ENCODE results near the gene NR6A1. TPM values are rescaled to one million over a fixed set of nuclear protein-coding genes. Genes with fewer than 3 reads are reported as not detected.
"Not testable (repeated sequence)": the region's sequence is repeated elsewhere in the genome, so short reads cannot be mapped to it uniquely, and the experiment has no call there.

NR6A1 gene
- total RNA-seq, 1 donor from 2014 or later = 3.2 TPM

DNA sequence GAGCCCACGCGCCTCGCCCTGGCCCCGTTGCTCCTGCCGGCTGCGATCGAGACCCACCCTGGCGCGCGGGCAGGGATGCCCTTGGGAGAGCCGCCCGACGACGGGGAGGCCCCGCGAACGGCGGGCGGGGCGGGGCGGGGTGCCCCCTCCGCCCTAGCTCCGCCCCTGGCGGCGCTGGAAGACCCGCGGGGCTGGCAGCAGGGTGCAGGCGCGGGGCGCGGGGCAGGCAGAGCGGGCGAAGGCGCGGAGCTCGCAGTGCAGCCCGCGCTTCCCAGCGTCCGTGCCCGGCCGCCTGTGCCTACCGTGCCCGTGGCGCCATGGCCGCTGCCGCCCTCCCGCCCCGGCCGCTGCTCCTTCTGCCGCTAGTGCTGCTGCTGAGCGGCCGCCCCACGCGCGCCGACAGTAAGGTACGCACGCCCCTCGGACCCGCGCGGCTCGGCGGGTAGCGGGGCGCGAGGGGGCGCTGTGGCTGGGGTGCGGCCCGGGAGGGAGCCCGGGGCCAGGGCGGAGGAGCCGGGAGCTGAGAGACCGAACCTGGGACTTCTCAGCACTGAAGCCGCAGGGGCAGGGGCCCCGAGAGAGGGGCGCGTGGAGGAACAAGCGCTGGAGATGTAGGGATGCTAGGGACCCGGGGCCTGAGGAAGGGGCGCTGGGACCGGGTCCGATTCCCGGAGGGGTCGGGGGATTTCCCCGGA, 6.0 kb upstream of the NR6A1 start, which contains the start of gene OLFML2A:
TSS of gene OLFML2A (plus strand) at position 180 of the 695 bp plus-strand sequence. CDS start at position 318, 138 bp downstream.
- DNase-seq (ENCODE audit: low spot score) = no peak

DNA sequence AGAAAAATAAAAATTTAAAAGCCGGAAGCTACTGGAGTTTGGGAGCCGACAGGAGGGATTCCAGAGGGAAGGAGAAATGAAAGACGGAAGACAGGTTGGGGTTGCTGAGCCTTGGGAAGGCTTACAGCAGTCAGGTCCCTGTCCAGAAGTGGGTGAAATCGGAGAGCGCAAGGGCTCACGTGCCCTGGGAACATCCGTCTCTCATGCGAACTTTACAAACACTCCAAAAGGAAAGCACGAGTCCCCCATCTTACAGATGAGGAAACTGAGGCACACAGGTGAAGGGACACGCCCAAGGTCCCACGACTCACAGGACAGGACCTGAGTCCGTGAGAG, 5.5 kb upstream of the NR6A1 start:
- no peak for DNase-seq (ENCODE audit: low spot score)

DNA sequence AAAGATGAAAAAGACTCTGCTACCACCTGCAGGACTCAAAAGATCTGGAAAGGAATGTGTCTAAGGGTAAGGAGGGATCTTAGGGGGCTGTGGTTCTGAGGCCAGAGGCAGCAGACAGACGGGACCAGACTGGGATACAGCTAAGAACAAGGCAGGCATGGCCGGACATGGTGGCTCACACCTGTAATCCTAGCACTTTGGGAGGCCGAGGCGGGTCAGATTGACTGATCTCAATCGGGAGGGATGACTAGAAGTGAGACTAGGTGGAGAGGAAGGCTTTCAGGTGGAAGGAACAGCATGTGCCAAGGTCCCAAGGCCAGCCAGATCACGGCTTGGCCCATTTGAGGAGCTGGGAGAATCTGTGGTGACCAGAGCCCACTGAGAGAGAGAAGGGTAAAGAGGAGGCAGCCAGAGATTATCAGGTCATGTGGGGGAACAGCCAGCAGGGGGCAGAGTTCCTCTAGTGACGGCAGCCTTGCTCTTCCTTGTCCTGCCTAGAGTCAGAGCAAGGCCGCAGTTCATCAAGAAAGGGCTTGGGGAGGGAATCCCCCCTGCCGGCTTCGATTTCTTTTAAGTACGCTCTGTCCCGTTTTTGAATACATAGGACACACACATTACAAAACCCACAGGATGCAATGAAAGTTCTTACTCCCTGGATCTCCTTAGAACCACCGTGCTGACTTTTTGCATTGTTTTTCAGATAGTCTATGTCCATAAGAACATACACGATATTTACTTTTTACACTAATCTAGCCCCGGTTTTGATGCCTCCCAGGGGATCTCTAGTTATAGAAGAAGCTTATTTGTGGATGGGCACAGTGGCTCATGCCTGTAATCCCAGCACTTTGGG, 3.2 kb upstream of the NR6A1 start:
- DNase-seq (ENCODE audit: low spot score) = peak; percentile 85

DNA sequence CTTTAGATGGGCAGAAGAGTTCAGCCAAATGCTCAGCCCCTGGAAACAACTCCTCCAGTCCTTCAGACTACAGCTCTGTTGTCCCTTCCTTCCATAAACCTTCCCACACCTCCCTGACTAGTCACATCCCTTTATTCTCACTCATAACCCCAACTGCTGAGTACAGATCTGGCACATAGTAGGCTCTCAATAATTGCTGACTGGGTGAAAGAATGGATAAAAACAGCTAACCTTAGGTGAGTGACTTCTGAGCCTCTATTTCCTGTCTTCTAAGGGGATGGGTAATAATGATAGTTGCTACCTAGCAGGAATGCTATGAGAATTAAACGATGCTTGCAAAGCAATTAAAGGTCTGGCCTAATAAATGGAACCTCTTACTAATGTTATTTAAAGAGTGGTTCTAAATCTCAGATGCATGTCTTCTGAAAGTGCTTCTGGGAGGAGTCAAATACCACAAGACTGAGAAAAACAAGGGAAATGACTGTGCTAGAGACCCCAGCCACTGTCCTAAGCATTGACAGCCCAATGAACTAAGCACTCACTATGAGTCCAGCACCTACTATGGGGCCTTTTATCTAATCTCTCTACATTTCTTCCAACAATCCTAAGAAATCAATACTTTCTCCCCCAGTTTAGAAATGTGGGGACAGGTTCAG, 2.5 kb upstream of the NR6A1 start:
- DNase-seq (ENCODE audit: low spot score) = no peak

DNA sequence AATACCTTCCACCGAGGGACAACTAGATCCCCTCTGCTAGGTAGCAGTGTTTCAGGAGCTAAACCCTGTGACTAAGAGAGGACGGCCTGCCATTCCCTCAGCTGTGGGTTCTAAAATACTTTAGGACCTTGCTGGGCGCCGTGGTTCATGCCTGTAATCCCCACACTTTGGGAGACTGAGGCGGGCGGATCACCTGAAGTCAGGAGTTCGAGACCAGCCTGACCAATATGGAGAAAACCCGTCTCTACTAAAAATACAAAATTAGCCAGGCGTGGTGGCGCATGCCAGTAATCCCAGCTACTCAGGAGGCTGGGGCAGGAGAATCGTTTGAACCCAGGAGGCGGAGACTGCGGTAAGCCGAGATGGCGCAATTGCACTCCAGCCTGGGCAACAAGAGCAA, 1.8 kb upstream of the NR6A1 start:
- DNase-seq (ENCODE audit: low spot score) = not testable (repeated sequence)

DNA sequence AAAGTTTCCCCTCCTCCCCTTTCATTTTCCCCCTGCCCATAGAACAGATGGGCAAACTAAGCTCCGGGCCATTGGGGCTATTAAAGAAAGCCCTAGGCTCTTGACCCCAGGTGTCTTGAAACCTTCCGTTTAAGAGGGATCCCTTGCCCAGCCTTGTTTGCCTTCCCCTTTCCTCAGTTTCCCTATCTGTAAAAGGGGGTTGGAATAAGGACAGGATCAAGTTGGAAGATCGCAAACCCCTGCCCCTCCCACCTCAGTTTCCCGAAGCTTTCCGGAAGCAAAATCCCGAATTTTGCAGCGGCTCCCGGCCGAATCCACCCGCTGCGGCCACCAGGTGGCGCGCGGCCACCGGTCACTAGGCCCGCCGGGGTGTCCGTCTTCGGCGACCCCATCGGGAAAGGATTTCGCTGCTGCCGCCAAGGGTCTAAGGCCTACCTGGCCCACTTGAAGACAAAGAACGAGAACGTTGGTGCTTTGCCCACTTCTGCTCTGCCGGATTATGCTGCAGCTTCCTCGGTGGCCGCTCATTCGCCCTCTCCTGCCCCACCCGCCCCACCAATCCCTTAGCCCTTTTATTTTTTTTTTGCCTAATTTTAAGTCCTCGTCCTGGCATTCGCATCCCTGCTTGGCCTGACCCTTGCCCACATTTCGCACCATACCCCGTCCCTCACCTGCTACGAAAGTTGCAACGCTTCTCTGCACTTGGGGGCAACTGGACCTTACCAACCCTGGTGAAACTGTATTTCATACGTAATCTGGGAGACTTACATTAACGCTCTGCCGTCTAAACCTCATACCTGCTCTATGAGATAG, 962 bp upstream of the NR6A1 start:
- DNase-seq (ENCODE audit: low spot score) = peak; percentile 64

DNA sequence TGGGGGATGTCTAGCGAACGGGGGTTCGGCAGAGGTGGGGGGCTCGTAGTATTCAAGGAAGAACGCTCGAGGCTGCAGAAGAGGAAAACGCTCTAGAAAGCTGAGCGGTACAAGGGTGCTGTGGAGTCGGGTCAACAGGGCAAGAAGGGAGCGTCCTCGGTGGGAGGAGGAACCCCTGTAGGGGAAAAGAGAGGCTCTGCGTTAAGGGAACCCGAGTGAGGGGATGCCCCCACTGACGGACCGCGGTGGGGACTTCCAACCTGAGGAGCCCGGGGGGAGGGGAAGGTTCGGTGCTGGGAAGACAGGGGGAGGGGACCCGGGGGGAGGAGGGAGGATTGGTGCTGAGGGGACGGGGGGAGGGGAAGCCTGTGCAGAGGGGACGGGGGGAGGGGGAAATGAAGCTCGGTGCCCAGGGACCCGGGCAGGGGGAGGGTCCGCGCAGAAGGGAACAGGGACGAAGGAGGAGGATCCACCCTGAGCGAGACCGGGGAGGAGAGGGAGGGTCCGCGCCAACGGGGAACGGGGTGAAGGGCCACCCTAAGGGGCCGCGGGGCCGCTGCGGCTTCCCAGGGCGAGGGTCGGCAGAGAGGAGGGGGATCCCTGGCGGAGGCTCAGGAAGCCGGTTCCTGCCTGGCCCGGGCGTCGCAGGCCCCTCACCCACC, 621 bp downstream of the NR6A1 start:
- no peak for DNase-seq (ENCODE audit: low spot score)

DNA sequence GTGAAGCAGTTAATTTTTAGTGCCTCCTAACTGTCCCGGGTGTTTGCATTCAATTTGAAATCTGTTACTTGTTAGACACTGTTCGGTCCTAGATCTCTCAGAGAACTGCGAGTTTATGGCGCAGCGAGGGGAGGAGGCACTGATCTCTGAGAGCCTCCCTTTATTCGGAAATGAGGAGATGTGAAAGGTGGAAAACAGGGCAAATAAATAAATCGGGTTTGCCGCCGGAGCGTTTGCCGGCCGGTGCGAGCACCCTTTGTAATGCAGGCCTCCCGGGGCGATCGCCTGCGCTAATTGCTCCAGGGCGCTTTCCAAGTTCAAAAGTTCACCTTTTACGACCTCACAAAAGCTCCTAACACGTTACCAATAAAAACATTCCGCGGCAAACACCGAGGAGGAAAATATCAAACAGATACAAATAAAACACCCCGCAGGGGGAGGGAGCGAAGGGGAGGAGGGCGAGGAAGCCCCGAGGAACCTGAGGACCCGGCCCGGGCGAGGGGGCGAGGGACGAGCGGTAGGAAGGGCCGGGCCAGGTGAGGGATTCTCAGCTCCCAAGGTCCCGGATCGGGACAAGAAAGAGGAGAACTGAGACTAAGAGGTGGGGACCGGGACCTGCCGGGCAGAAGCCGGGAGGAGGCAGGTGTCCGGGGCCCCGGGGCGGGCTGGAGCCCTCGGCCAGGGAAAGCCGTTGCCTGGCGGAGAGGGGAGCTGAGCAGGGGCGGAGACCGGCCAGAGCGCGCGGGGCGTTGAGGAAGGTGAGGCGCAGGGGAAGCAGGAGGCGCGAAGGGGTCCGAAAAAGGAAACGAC, 1.4 kb downstream of the NR6A1 start:
- DNase-seq (ENCODE audit: low spot score) = no peak

DNA sequence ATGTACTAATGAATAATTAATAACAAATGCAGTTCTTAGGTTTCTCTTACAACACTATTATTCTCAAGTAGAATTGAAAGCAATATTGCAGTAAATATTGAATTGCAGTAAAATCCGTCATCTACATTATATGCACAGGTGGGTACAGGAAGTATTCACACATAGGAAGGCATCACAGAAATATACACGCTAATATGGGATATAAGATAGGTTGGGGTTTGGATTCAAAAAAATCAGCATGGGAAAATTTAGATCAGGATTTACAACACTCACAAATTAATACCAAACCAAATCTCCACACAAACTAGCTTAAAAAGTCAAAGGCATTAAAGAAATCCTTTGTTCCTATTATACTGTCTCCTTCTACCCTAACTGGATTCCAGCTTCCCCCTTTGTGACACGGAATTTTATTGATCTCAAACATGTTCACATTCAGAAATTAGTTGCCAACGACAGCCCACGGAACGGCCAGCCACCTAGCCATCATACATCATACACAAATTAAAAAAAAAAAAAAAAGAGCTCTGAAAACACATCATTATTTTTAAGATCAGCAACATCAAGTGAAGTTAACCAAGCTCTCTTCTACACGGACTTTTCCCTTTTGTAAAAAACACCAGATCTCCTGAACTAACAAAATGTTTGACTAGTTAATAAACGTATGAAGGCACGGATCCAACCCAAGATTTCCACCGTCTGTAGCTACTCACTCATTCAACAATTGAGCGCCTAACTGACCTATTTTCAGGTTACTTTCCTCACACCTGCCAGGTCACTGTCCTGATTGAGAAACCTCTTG, 2.2 kb downstream of the NR6A1 start:
- DNase-seq (ENCODE audit: low spot score) = no peak

DNA sequence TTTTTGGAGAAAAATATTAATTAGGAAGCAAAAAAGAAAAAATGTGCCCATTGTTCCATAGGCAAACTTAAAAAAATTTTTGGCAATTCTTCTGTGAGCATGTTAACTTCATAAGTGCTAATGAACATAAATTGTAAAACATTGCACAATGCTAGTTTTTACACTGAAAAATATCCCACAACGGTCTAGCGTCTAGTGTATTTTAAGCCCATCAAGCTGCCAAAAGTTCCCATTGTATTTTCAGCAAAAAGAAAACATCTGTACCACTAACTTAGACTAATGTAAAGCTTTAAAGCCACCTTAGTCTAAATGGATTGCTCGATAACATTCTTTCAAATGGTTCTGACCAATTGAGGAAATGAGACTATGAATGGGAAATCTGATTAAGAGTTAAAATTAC, 2.8 kb downstream of the NR6A1 start:
- no peak for DNase-seq (ENCODE audit: low spot score)

DNA sequence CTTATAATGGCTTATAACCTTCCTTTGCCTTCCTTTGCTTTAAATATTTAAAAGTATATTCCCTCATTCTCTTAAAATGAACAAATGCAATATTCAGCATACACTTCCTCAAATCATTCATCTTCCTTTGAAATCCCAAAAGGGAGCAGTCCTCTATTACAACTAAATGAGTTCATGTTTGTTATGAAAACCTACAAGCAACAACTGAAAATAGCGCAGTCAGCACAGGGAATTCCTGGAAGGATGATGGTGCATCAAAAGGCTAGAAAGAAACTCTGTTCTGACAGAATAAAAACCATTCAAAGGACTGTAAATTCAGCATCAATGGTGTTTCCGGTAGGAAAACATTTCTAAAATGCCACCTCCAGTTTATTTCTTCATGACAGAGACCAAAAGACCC, 3.3 kb downstream of the NR6A1 start:
- no peak for DNase-seq (ENCODE audit: low spot score)

DNA sequence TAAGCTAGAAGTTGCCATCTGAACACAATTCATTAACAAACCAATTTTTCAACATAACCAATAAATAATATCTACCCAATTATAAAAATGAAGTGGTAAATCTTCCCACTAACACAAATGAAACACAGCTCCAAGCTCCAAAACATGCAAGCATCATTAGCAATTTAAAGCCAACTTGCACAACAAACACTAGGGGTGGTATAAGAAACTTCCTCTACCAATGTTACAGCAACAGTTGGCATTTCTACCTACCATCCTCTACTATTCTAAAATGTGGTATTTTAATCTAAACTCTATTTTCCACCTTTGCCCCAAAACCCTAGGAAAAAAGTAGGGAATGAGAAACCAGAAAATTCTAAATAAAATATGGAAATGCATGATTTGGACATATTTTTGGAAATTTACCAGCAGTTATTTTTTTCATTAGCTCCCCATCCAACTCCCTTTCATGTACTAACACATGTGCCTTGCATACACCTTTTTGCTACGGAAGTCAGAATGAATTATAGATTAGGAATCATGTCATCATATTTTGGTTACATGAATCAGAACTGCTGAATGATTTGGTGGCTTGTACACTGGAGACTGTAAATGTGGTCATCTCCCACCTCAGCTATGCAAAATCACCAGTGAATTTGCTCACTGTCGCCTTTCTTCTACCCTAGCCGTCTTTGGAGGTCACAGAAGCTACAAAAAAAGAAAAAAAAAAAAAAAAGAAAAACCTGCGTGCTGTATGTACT, 4.1 kb downstream of the NR6A1 start:
- no peak for DNase-seq (ENCODE audit: low spot score)

DNA sequence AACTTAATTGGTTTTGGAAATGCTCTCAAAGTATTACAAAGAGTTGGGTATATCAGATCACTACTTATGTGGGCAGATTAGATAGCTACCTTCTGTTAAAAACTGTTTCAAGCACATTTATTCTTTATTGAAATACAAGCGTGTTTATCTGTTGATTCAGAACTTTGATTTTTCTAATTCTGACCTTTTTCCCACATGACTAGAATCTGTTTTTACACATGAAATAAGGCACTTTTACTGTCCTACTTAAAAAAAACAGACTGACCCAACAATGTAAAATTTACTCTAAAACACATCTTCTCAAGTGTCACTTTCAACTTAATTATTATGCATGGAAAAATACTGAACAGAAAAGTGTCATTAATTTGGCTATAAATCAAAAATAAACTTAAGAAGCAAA, 4.8 kb downstream of the NR6A1 start:
- no peak for DNase-seq (ENCODE audit: low spot score)

DNA sequence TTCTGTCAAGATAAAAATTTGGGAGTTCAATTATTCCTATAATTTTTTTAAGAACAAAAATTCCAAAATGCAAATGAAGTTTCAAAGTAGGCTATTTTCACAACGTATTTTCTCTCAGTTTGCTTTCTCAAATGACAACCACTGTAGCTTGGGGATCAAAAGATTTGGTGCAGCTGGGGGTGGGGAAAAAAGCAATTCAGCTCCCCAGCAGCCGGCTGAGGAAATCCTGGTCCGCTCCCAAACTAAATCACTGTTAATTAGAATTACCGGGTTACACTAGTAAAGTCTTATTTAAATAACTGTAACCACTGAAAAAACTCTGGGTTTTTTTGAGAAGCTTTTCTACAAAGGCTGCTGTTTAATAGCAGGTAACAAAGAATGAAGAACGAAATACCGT, 5.7 kb downstream of the NR6A1 start:
- DNase-seq (ENCODE audit: low spot score) = no peak

DNA sequence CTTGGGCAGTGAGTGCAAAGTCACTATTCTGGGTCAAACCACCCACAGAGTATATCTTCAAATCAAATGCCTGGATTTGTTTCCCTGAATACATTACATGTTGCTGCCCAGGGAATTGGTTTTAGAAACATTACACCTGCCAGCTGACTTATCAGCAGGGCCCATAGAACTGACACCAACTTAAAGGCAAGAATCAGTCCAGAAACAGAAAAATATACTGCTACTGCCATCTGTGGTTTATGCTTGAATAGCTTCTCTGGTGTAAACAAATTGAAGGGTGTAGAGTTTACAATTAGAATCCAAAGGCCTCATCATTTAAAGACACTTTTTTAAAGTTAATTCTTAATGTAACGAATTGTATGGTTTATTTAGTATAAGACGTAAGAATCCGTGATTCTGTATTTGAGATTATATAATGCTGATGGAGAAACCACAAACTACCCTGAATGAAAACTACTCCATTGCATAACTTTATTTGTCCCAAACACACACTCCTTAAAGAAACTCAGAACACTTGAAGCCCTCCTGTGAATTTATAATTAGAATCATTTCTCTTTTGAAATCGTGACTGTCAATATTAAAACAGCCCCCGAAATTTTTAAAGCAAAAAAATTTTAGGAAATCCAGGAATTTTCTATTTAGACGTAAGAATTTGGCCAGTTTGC, 6.2 kb downstream of the NR6A1 start:
- no peak for DNase-seq (ENCODE audit: low spot score)

DNA sequence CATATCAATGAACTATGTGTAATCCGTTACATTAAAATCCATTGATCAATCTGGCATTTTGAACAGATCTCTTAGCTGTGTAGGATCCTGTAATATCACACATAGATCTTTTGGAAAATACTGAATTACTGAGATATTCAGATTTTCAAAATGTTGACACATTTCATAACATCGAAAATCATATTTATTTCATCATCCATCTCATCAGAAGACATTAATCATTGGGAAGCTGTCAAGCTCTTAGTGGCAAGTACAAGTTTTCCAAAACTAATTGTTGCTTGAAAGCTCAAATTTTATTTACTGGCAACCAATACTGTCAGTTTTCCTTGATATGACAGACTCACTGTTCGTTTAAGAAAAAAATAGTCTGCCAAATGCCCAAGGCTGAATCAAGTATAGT, 8.5 kb downstream of the NR6A1 start:
- DNase-seq (ENCODE audit: low spot score) = no peak

DNA sequence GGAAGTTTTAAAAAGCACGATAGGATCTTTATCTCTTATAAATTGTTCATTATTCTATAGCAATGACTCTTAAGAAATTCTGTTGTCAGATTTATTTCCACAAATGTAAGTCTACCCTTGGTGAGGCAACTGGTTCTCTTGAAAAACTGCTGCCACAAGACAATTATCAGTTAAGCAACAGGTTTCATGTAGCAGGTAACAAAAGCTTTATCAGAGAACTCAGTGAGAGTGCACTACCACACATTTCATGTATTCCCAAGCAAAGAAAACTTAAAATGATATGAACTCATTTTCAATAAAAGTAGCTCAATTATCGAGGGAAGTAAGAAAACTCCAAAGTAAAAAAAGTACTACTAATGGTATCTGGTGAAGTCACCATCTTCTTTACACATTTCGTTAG, 9.4 kb downstream of the NR6A1 start:
- DNase-seq (ENCODE audit: low spot score) = no peak

DNA sequence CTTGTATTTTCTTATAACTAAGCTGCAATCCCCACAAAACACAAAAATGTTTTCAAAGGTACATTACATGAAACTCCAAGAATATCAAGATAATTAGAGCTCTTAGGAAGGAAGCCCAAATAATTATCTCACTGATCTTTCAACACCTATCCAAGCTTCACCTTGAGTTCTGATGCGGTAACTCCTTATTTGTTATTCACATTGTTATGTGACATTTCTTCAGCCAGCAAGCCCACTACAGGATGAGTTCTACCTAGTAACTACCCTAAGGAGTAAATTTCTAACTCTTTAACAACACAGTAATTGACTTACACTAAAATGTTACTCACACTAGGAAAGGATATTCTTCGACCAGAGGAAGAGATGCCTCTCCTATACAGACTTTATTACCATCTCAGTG, 9.9 kb downstream of the NR6A1 start:
- no peak for DNase-seq (ENCODE audit: low spot score)

Data from mucosa of gallbladder (tissue), 1 donor.